Stimulated activated naive CD4-positive, alpha-beta T cell (primary cell): ENCODE data around the gene C2orf74.

ENCODE experiments used
- DNase-seq, 6 experiments: peaks; one replicate each; lab custom pipeline; 2025; lab: John Stamatoyannopoulos, UW

C2orf74 gene

GRCh38 chr2:61214171-61214570 is 52.2 kb downstream of the C2orf74 start:
- DNase-seq, result no peak
